Measurements from ENCODE around the gene REEP5. TPM values are rescaled to one million over a fixed set of nuclear protein-coding genes. Genes with fewer than 3 reads are reported as not detected.
A peak's percentile ranks its signal among the peaks of the same experiment; 100 is the strongest.

Gene REEP5
- total RNA-seq, 1 donor from 2014 or later: 77.9 TPM

- Mint-ChIP-seq H3K27me3 (ENCODE audit: insufficient read depth) (no peaks in the 10 kb centered on the region), H3K4me3 (peak overlapping the region; percentile 82), H3K9me3 (no peaks in the 10 kb centered on the region), H3K27ac (no peak overlapping the region), H3K4me1 (ENCODE audit: low read depth) (peaks cover 55% of the 10 kb centered on the region), H3K36me3 (ENCODE audit: low read depth) (peaks cover 13% of the 10 kb centered on the region)
- intact Hi-C loops (cut with micrococcal nuclease): loop anchor here (2.0 to 5.0 kb wide), 4 partner anchors 45 to 762 kb away; no protein-coding TSS in a partner anchor
- DNase-seq (ENCODE audit: low spot score): no peak
These were observed 2.0 kb upstream of the REEP5 start for GRCh38 chr5:112923988-112924387.

GRCh38 chr5:112923148-112923917, 1.3 kb upstream of the REEP5 start:
- Mint-ChIP-seq H3K27me3 (ENCODE audit: insufficient read depth) (no peaks in the 10 kb centered on the region), H3K36me3 (ENCODE audit: low read depth) (peaks cover 18% of the 10 kb centered on the region), H3K4me3 (peak overlapping the region; percentile 82), H3K4me1 (ENCODE audit: low read depth) (peaks cover 55% of the 10 kb centered on the region), H3K27ac (peak overlapping the region; percentile 93), H3K9me3 (no peaks in the 10 kb centered on the region)
- intact Hi-C loops (cut with micrococcal nuclease): loop anchor here (2.0 to 5.0 kb wide), 4 partner anchors 45 to 761 kb away; no protein-coding TSS in a partner anchor
- DNase-seq (ENCODE audit: low spot score): peak; percentile 35

- peak; percentile 46 for DNase-seq (ENCODE audit: low spot score)
- Mint-ChIP-seq H3K9me3 (no peaks in the 10 kb centered on the region), H3K27ac (peak overlapping the region; percentile 84), H3K27me3 (ENCODE audit: insufficient read depth) (no peaks in the 10 kb centered on the region), H3K4me3 (peak overlapping the region; percentile 94), H3K36me3 (ENCODE audit: low read depth) (peaks cover 28% of the 10 kb centered on the region), H3K4me1 (ENCODE audit: low read depth) (peaks cover 71% of the 10 kb centered on the region)
- intact Hi-C loops (cut with micrococcal nuclease): loop anchor here (5.0 kb wide), 2 partner anchors 686 to 759 kb away; no protein-coding TSS in a partner anchor
These were observed 798 bp downstream of the REEP5 start for GRCh38 chr5:112921026-112921832.

GRCh38 chr5:112919972-112920371, 2.1 kb downstream of the REEP5 start:
- intact Hi-C loops (cut with micrococcal nuclease): loop anchor here (5.0 kb wide), 2 partner anchors 687 to 758 kb away; no protein-coding TSS in a partner anchor
- Mint-ChIP-seq H3K36me3 (ENCODE audit: low read depth) (peaks cover 35% of the 10 kb centered on the region), H3K27ac (no peak overlapping the region), H3K4me1 (ENCODE audit: low read depth) (peaks cover 83% of the 10 kb centered on the region), H3K27me3 (ENCODE audit: insufficient read depth) (no peaks in the 10 kb centered on the region), H3K4me3 (peak overlapping the region; percentile 94), H3K9me3 (no peaks in the 10 kb centered on the region)
- no peak for DNase-seq (ENCODE audit: low spot score)

DNA sequence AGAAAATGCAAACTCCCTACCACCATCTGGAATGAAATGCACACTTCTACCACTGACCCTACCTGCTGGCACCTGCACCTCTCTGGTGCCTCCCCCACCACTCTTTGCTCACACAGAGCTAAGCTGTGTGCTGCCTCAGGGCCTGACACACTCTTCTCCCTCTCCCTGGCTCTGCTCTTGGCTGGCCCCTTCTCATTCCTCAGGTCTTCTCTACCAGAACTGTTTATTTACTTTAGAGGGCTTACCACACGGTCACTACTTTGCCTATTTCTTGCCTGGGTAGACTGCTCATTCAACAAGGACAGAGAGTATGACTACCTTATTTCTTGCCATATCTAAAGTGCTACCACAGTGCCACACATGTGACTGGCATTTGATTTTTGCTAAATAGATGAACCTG, 3.3 kb downstream of the REEP5 start:
- no peak overlapping the region for H3K27ac Mint-ChIP-seq
- intact Hi-C loops (cut with micrococcal nuclease): no loop called here
- no peaks in the 10 kb centered on the region for H3K9me3 Mint-ChIP-seq
- no peaks in the 10 kb centered on the region for H3K27me3 Mint-ChIP-seq (ENCODE audit: insufficient read depth)
- DNase-seq (ENCODE audit: low spot score): no peak
- peaks cover 41% of the 10 kb centered on the region for H3K36me3 Mint-ChIP-seq (ENCODE audit: low read depth)
- peaks cover 82% of the 10 kb centered on the region for H3K4me1 Mint-ChIP-seq (ENCODE audit: low read depth)
- no peak overlapping the region for H3K4me3 Mint-ChIP-seq

DNA sequence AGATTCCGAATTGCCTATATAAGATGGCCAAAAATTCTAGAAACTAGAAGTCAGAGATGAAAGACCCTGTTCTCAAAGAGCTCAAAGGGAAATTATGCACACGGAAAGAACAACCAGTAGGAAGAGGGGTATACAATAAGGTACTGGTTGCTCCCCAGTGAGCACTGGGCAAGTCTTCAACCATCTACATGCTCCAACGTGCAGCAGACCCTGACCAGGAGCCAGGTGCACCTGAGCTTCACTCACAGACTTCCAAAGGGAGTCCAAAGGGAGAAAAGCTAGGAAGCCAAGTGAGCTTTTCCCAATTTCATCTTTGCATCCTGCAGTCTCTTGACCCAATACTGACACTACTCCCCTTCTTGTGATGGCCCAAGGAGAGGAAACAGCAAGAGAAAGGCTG, 3.9 kb downstream of the REEP5 start:
- H3K4me3 Mint-ChIP-seq: no peak overlapping the region
- no peaks in the 10 kb centered on the region for H3K9me3 Mint-ChIP-seq
- DNase-seq (ENCODE audit: low spot score): no peak
- intact Hi-C loops (cut with micrococcal nuclease): no loop called here
- no peak overlapping the region for H3K27ac Mint-ChIP-seq
- peaks cover 42% of the 10 kb centered on the region for H3K36me3 Mint-ChIP-seq (ENCODE audit: low read depth)
- no peaks in the 10 kb centered on the region for H3K27me3 Mint-ChIP-seq (ENCODE audit: insufficient read depth)
- peaks cover 80% of the 10 kb centered on the region for H3K4me1 Mint-ChIP-seq (ENCODE audit: low read depth)

- no peak overlapping the region for H3K4me3 Mint-ChIP-seq
- H3K4me1 Mint-ChIP-seq (ENCODE audit: low read depth): peaks cover 80% of the 10 kb centered on the region
- no peak for DNase-seq (ENCODE audit: low spot score)
- H3K27ac Mint-ChIP-seq: peak overlapping the region; percentile 19
- intact Hi-C loops (cut with micrococcal nuclease): loop anchor here (2.0 kb wide), 1 partner anchor 19 kb away; no protein-coding TSS in a partner anchor
- H3K36me3 Mint-ChIP-seq (ENCODE audit: low read depth): peaks cover 48% of the 10 kb centered on the region
- no peaks in the 10 kb centered on the region for H3K27me3 Mint-ChIP-seq (ENCODE audit: insufficient read depth)
- no peaks in the 10 kb centered on the region for H3K9me3 Mint-ChIP-seq
These were observed 4.5 kb downstream of the REEP5 start for GRCh38 chr5:112917453-112917995.

GRCh38 chr5:112915831-112916230, 6.2 kb downstream of the REEP5 start:
- peaks cover 47% of the 10 kb centered on the region for H3K36me3 Mint-ChIP-seq (ENCODE audit: low read depth)
- no peaks in the 10 kb centered on the region for H3K9me3 Mint-ChIP-seq
- H3K27me3 Mint-ChIP-seq (ENCODE audit: insufficient read depth): no peaks in the 10 kb centered on the region
- DNase-seq (ENCODE audit: low spot score): no peak
- H3K4me1 Mint-ChIP-seq (ENCODE audit: low read depth): peaks cover 88% of the 10 kb centered on the region
- intact Hi-C loops (cut with micrococcal nuclease): loop anchor here (2.0 kb wide), 1 partner anchor 17 kb away; no protein-coding TSS in a partner anchor
- H3K27ac Mint-ChIP-seq: peak overlapping the region; percentile 58
- H3K4me3 Mint-ChIP-seq: no peak overlapping the region

- Mint-ChIP-seq H3K9me3 (no peaks in the 10 kb centered on the region), H3K27ac (no peak overlapping the region), H3K36me3 (ENCODE audit: low read depth) (peaks cover 48% of the 10 kb centered on the region), H3K27me3 (ENCODE audit: insufficient read depth) (no peaks in the 10 kb centered on the region), H3K4me3 (no peak overlapping the region), H3K4me1 (ENCODE audit: low read depth) (peaks cover 76% of the 10 kb centered on the region)
- no peak for DNase-seq (ENCODE audit: low spot score)
- intact Hi-C loops (cut with micrococcal nuclease): no loop called here
These were observed 7.4 kb downstream of the REEP5 start for GRCh38 chr5:112914584-112914983.

- no peak for DNase-seq (ENCODE audit: low spot score)
- H3K4me3 Mint-ChIP-seq: no peak overlapping the region
- no peaks in the 10 kb centered on the region for H3K9me3 Mint-ChIP-seq
- H3K27ac Mint-ChIP-seq: no peak overlapping the region
- no peaks in the 10 kb centered on the region for H3K27me3 Mint-ChIP-seq (ENCODE audit: insufficient read depth)
- peaks cover 41% of the 10 kb centered on the region for H3K4me1 Mint-ChIP-seq (ENCODE audit: low read depth)
- intact Hi-C loops (cut with micrococcal nuclease): no loop called here
- H3K36me3 Mint-ChIP-seq (ENCODE audit: low read depth): peaks cover 31% of the 10 kb centered on the region
These were observed 11.5 kb downstream of the REEP5 start for GRCh38 chr5:112910529-112910928.

DNA sequence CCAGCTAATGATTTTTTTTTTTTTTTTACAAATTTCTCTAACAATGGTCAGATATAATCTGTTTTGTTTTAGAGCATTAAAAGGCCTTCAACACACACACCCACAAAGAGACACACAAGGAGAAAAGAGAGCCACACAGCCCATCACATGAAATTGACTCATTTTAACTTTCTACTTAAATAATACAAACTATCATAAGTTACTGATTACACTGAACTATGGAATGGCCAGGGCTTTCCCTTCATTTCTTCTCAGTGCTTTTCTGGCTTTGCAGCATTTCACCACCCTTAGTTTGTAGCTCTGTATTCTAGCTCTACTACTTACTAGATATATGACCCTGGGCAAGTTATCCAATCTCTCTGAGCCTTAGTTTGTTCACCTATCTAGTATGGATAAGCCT, 13.2 kb downstream of the REEP5 start:
- intact Hi-C loops (cut with micrococcal nuclease): no loop called here
- Mint-ChIP-seq H3K4me1 (ENCODE audit: low read depth) (peaks cover 28% of the 10 kb centered on the region), H3K36me3 (ENCODE audit: low read depth) (peaks cover 24% of the 10 kb centered on the region), H3K4me3 (no peak overlapping the region), H3K27ac (no peak overlapping the region), H3K9me3 (no peaks in the 10 kb centered on the region), H3K27me3 (ENCODE audit: insufficient read depth) (no peaks in the 10 kb centered on the region)
- no peak for DNase-seq (ENCODE audit: low spot score)

- H3K4me1 Mint-ChIP-seq (ENCODE audit: low read depth): peaks cover 26% of the 10 kb centered on the region
- peaks cover 23% of the 10 kb centered on the region for H3K36me3 Mint-ChIP-seq (ENCODE audit: low read depth)
- DNase-seq (ENCODE audit: low spot score): no peak
- H3K27ac Mint-ChIP-seq: peak overlapping the region; percentile 6
- no peaks in the 10 kb centered on the region for H3K27me3 Mint-ChIP-seq (ENCODE audit: insufficient read depth)
- intact Hi-C loops (cut with micrococcal nuclease): no loop called here
- no peaks in the 10 kb centered on the region for H3K9me3 Mint-ChIP-seq
- H3K4me3 Mint-ChIP-seq: no peak overlapping the region
These were observed 14.8 kb downstream of the REEP5 start for GRCh38 chr5:112907166-112907631.
